ENCODE results near the gene DMKN. TPM values are rescaled to one million over a fixed set of nuclear protein-coding genes. Genes with fewer than 3 reads are reported as not detected.

The DMKN gene
- total and polyA plus RNA-seq, 2 of the 8 experiments (the other 6 are each of a cell fraction or from before 2014, with no cell fraction given), result 290 to 330 TPM

DNA sequence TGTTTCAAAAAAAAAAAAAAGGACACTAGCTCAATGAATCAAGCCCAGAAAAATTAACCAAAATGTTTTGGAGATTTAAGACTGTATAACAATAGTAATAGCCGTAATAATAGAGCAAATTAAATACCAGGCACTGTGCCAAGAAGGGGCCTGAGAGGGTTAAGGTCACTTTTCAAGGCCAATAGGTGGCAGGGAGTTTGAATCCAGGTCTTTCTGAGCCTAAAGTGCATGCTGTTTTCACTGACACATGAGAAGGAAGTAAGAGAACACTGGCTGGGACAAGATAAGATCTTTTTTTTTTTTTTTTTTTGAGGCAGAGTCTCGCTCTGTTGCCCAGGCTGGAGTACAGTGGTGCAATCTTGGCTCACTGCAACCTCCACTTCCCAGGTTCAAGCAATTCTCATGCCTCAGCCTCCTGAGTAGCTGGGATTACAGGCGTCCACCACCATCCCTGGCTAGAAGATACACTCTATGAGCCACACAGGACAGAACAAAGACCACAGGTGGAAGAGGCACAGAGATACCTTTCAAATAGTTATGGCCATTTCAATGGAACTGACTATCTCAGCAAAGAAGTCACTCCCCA, 57.7 kb downstream of the DMKN start:
- no peak overlapping the region for H2BK15ac ChIP-seq (ENCODE audit: low read length)
- no peak overlapping the region for H2AFZ ChIP-seq (ENCODE audit: low read length)
- no peaks in the 10 kb centered on the region for H3K4me1 ChIP-seq (replicated peaks in 1 of 4; ENCODE audit: control insufficient read depth in 3 of 4, insufficient read depth in 4 of 4, low read length in 3 of 4)
- H3K23ac ChIP-seq (ENCODE audit: insufficient read length), result no peak overlapping the region
- no peaks in the 10 kb centered on the region for H4K20me1 ChIP-seq (replicated peaks in 1 of 2; ENCODE audit: control insufficient read depth in 1 of 2, insufficient read depth in 2 of 2, low read length in 2 of 2)
- H3K23me2 ChIP-seq (ENCODE audit: low read depth, low read length), result peaks cover 1% of the 10 kb centered on the region; the same call in 1 of the 2 replicates
- no peak overlapping the region for H2AK5ac ChIP-seq (ENCODE audit: low read depth, low read length)
- no peak for FAIRE-seq
- no peaks in the 10 kb centered on the region for H3K79me1 ChIP-seq (ENCODE audit: low read depth, low read length)
- H2BK20ac ChIP-seq (ENCODE audit: low read length), result no peak overlapping the region
- H3K9ac ChIP-seq (replicated peaks in 1 of 4; ENCODE audit: extremely low read depth in 1 of 4, low read depth in 3 of 4, low read length in 3 of 4), result no peak overlapping the region
- H3K4me2 ChIP-seq (ENCODE audit: insufficient read depth in 1 of 2, low read depth in 2 of 2, low read length in 2 of 2), result no peak overlapping the region
- H2BK120ac ChIP-seq (replicated peaks; ENCODE audit: low read depth, low read length), result no peak overlapping the region
- no peak overlapping the region for H4K91ac ChIP-seq (replicated peaks; ENCODE audit: insufficient read length, low read length)
- H3K18ac ChIP-seq (ENCODE audit: extremely low read depth, low read length), result no peak overlapping the region
- H4K5ac ChIP-seq (ENCODE audit: insufficient read length, low read depth, low read length), result no peak overlapping the region
- H3K4me3 ChIP-seq (ENCODE audit: extremely low read depth in 1 of 4, insufficient read depth in 2 of 4, low read depth in 3 of 4, low read length in 4 of 4), result no peak overlapping the region
- ChIA-PET POLR2A (ENCODE audit: partially characterized antibody) (no interaction called here), CTCF (ENCODE audit: partially characterized antibody) (interaction anchor here (0.7 to 1.2 kb wide), 3 partner anchors 12 to 90 kb away, joined by 3 read pairs; no protein-coding TSS in a partner anchor)
- H3K36me3 ChIP-seq (ENCODE audit: control insufficient read depth in 2 of 4, insufficient read depth in 4 of 4, low read length in 3 of 4), result no peaks in the 10 kb centered on the region
- H3K56ac ChIP-seq (replicated peaks; ENCODE audit: insufficient read length, low read depth, low read length), result no peak overlapping the region
- no peak overlapping the region for H3K4ac ChIP-seq (replicated peaks; ENCODE audit: insufficient read length, low read depth, low read length)
- no peaks in the 10 kb centered on the region for H3K79me2 ChIP-seq (ENCODE audit: control insufficient read depth in 1 of 2, insufficient read depth in 2 of 2, low read length in 2 of 2)
- H3K14ac ChIP-seq (ENCODE audit: insufficient read length), result no peak overlapping the region
- WGBS, 2 experiments (ENCODE audit: extremely low coverage in 1 of 2, insufficient coverage in 1 of 2, insufficient read length in 1 of 2, insufficient replicate concordance in 2 of 2, low coverage in 1 of 2, low lambda C conversion rate in 2 of 2, missing lambda C conversion rate in 1 of 2), result 90% methylated on average over 2 of the region's 3 CpGs; no CpG with 5 or more reads in 1 of the 2 experiments
- H2BK12ac ChIP-seq (ENCODE audit: low read depth, low read length), result no peak overlapping the region
- no peak overlapping the region for H4K8ac ChIP-seq (ENCODE audit: extremely low read depth, insufficient read depth, low read length)
- H3K9me3 ChIP-seq (ENCODE audit: insufficient read depth in 2 of 2, low read depth in 1 of 2, low read length in 1 of 2), result no peaks in the 10 kb centered on the region
- H3K27me3 ChIP-seq (replicated peaks in 1 of 4; ENCODE audit: control insufficient read depth in 3 of 4, extremely low read depth in 1 of 4, insufficient read depth in 3 of 4, low read length in 3 of 4), result no peaks in the 10 kb centered on the region
- H3K27ac ChIP-seq (ENCODE audit: low read depth, low read length), result no peak overlapping the region
- H2BK5ac ChIP-seq (ENCODE audit: low read depth, low read length), result no peak overlapping the region
- DNase-seq (ENCODE audit: low read depth in 1 of 2, low spot score in 2 of 2), result no peak
- no peak for TF ChIP-seq EGR1 (IDR thresholded peaks at IDR 0.05; ENCODE audit: borderline replicate concordance, low read depth, low read length)
- no peak for TF ChIP-seq KDM4A (IDR thresholded peaks at IDR 0.05; ENCODE audit: low read depth, low read length, severe bottlenecking)
- no peak for TF ChIP-seq HDAC6 (IDR thresholded peaks at IDR 0.05; ENCODE audit: low read depth, low read length)
- TF ChIP-seq, protein P1, sequence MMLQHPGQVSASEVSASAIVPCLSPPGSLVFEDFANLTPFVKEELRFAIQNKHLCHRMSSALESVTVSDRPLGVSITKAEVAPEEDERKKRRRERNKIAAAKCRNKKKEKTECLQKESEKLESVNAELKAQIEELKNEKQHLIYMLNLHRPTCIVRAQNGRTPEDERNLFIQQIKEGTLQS (IDR thresholded peaks at IDR 0.05; ENCODE audit: insufficient read depth, low read depth, low read length), result no peak
- TF ChIP-seq SIN3A (conservative IDR thresholded peaks at IDR 0.05 in 1 of 2, IDR thresholded peaks at IDR 0.05 in 1 of 2; ENCODE audit: low read depth in 1 of 2, low read length in 2 of 2), result no peak
- no peak for TF ChIP-seq EZH2 (IDR thresholded peaks at IDR 0.05; ENCODE audit: low read depth, low read length, severe bottlenecking)

Data from H1 (cell line).